ENCODE data around the gene NRXN3. TPM values are rescaled to one million over a fixed set of nuclear protein-coding genes. Genes with fewer than 3 reads are reported as not detected.

NRXN3 gene
- total RNA-seq, 4 donors from 2014 or later: 0.04 to 0.16 TPM; not detected in 2

DNA sequence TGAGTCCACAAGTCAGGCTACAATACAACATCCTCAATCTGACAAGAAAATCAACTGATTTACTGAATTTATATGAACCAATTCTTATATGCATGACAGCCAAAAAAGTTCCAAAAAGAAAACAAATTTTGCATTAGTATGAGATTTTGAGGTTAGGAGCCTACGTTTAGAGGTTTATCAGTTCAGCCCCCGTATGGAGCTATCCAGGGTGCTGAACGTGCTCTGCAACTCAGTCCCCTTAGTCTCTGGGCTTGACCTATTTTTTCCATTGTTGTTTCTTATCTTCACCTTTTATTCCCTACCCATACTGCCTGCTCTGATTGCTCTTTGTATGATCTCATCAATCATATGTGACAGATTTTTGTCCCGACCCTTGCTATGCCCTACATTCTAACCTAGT is 693.0 kb downstream of the NRXN3 start:
- Histone ChIP-seq H3K27ac (no peak overlapping the region), H3K4me3 (no peak overlapping the region), H3K9me3 (no peaks in the 10 kb centered on the region), H3K27me3 (no peaks in the 10 kb centered on the region), H3K36me3 (no peaks in the 10 kb centered on the region), H3K4me1 (no peaks in the 10 kb centered on the region)
- DNase-seq (no peak), ATAC-seq (no peak)
- TF ChIP-seq POLR2A (IDR thresholded peaks at IDR 0.05): no peak
- TF ChIP-seq, protein P1, sequence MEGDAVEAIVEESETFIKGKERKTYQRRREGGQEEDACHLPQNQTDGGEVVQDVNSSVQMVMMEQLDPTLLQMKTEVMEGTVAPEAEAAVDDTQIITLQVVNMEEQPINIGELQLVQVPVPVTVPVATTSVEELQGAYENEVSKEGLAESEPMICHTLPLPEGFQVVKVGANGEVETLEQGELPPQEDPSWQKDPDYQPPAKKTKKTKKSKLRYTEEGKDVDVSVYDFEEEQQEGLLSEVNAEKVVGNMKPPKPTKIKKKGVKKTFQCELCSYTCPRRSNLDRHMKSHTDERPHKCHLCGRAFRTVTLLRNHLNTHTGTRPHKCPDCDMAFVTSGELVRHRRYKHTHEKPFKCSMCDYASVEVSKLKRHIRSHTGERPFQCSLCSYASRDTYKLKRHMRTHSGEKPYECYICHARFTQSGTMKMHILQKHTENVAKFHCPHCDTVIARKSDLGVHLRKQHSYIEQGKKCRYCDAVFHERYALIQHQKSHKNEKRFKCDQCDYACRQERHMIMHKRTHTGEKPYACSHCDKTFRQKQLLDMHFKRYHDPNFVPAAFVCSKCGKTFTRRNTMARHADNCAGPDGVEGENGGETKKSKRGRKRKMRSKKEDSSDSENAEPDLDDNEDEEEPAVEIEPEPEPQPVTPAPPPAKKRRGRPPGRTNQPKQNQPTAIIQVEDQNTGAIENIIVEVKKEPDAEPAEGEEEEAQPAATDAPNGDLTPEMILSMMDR (IDR thresholded peaks at IDR 0.05 in 4 of 5, conservative IDR thresholded peaks at IDR 0.05 in 1 of 5): no peak
- intact Hi-C loops (cut with DNase I; ENCODE audit: low total_unique reads) (no loop called here), in situ Hi-C loops (cut with MboI; ENCODE audit: low sequenced_read_pairs in 4 of 4) (no loop called here)

DNA sequence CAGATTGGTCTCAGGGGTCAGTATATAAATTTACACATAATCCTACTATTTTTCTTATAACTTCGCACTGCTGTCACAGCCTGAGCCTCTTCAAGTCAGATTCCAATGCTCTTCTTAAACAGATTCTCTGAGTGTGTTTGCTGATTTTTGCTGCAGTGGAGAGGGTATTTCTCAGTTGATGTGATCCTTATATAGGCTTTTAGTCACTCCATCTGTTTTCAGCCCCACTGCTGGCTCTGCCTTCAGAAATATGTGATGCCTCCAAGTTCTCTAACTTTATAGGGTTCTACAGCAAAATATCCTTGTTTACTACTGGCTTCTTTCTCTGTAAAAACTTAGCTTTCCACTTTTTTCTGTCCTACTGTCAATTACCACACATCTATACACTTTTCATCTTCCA is 702.7 kb downstream of the NRXN3 start:
- no peak for DNase-seq
- Histone ChIP-seq H3K4me3 (no peak overlapping the region), H3K4me1 (no peaks in the 10 kb centered on the region), H3K27ac (no peak overlapping the region), H3K36me3 (no peaks in the 10 kb centered on the region), H3K9me3 (no peaks in the 10 kb centered on the region), H3K27me3 (no peaks in the 10 kb centered on the region)
- no peak for ATAC-seq
- in situ Hi-C loops (cut with MboI; ENCODE audit: low sequenced_read_pairs in 4 of 4): no loop called here
- intact Hi-C loops (cut with DNase I; ENCODE audit: low total_unique reads): no loop called here
- TF ChIP-seq POLR2A (IDR thresholded peaks at IDR 0.05): no peak
- TF ChIP-seq, protein P1 (IDR thresholded peaks at IDR 0.05 in 4 of 5, conservative IDR thresholded peaks at IDR 0.05 in 1 of 5): no peak

DNA sequence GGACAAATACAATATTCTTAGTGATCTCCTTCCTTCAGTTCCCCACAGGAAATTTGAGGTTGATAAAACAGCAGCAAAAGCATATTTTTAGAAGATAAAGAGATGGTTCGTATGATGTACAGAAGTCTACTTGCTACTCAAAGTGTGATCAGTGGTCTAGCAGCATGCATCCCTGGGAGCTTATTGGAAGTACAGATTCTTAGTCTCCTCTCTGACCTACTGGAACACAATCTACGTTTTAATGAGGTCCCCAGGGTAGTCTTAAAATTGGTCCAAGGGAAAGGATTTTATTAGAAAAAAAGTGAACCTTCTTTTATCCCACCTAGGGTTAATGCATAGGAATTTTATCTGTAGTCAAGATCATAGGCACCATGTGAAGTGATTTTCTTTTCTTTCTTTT is 703.4 kb downstream of the NRXN3 start:
- ATAC-seq (no peak), DNase-seq (no peak)
- H3K4me1 ChIP-seq: no peaks in the 10 kb centered on the region
- no peak overlapping the region for H3K4me3 ChIP-seq
- H3K27me3 ChIP-seq: no peaks in the 10 kb centered on the region
- no peak overlapping the region for H3K27ac ChIP-seq
- no peak for TF ChIP-seq POLR2A (IDR thresholded peaks at IDR 0.05)
- TF ChIP-seq, protein P1 (IDR thresholded peaks at IDR 0.05 in 4 of 5, conservative IDR thresholded peaks at IDR 0.05 in 1 of 5): no peak
- intact Hi-C loops (cut with DNase I; ENCODE audit: low total_unique reads) (no loop called here), in situ Hi-C loops (cut with MboI; ENCODE audit: low sequenced_read_pairs in 4 of 4) (no loop called here)
- H3K9me3 ChIP-seq: no peaks in the 10 kb centered on the region
- H3K36me3 ChIP-seq: no peaks in the 10 kb centered on the region

DNA sequence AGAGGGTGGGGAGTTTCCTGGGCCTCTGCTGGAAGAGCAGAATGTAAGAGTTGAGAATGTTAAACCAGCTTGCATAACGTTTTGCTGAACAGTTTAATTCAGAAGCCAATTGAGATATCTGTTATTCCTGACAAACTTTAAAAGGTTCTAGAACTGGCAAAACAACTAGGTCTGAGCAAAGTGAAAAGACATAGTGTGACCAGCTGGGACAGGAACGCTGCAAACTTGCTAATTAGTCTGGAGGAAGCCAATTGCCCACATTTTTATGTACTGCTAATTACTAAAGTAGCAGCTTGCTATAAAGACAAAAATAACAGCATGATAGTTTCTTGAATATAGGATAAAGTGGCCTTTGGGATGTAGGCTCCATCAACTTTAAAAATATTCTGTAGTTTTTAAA is 704.9 kb downstream of the NRXN3 start:
- no peaks in the 10 kb centered on the region for H3K9me3 ChIP-seq
- DNase-seq (no peak), ATAC-seq (no peak)
- no peaks in the 10 kb centered on the region for H3K36me3 ChIP-seq
- H3K4me3 ChIP-seq: no peak overlapping the region
- in situ Hi-C loops (cut with MboI; ENCODE audit: low sequenced_read_pairs in 4 of 4): no loop called here
- intact Hi-C loops (cut with DNase I; ENCODE audit: low total_unique reads): no loop called here
- no peak overlapping the region for H3K27ac ChIP-seq
- no peaks in the 10 kb centered on the region for H3K27me3 ChIP-seq
- TF ChIP-seq POLR2A (IDR thresholded peaks at IDR 0.05): no peak
- TF ChIP-seq, protein P1 (IDR thresholded peaks at IDR 0.05 in 4 of 5, conservative IDR thresholded peaks at IDR 0.05 in 1 of 5): no peak
- no peaks in the 10 kb centered on the region for H3K4me1 ChIP-seq

DNA sequence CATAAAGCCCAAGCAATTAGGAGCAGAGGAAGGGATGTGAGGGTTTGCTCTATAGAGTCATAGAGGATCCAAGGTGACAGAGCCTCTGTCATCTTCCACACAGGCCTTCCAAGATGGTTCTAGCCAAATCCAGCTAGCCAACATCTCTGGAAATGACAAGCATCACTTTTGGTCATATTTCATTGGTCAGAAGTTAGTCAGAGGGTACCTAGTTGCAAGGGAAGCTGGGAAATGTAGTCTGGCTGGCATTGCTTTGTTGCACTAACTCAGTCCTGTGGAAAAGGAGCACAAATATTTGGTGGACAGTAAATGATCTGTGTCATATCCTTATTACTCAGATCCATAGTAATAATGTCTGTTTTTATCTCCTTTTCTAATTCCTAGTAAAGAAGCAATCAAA is 715.7 kb downstream of the NRXN3 start:
- H3K27ac ChIP-seq: no peak overlapping the region

More for the DNA sequence above, 715.7 kb downstream of the NRXN3 start:
- no peaks in the 10 kb centered on the region for H3K36me3 ChIP-seq
- H3K9me3 ChIP-seq: no peaks in the 10 kb centered on the region
- no peaks in the 10 kb centered on the region for H3K4me1 ChIP-seq
- in situ Hi-C loops (cut with MboI; ENCODE audit: low sequenced_read_pairs in 4 of 4): no loop called here
- no peak overlapping the region for H3K4me3 ChIP-seq
- TF ChIP-seq POLR2A (IDR thresholded peaks at IDR 0.05): no peak
- TF ChIP-seq, protein P1 (IDR thresholded peaks at IDR 0.05 in 4 of 5, conservative IDR thresholded peaks at IDR 0.05 in 1 of 5): no peak
- ATAC-seq (no peak), DNase-seq (no peak)
- intact Hi-C loops (cut with DNase I; ENCODE audit: low total_unique reads): no loop called here
- no peaks in the 10 kb centered on the region for H3K27me3 ChIP-seq
